Breast epithelium (tissue), 3 donors: Measurements from ENCODE around the gene CTTNBP2.

ENCODE experiments used
- POLR2AphosphoS5 ChIP-seq, 3 donors: sonication (generic); formaldehyde crosslinking; IDR thresholded peaks; one replicate each; pipeline ENCODE4 v1.6.1; 2017; ENCODE audit warnings: antibody characterized with exemption in 3 of 3
- TF ChIP-seq, protein P1 (sequence below), 3 donors: fragments of 450-650 bp; IDR thresholded peaks; one replicate each; pipeline ENCODE4 v1.5.1; 2016 to 2017; ENCODE audit warnings: antibody characterized with exemption in 3 of 3, mild to moderate bottlenecking in 3 of 3, moderate library complexity in 3 of 3

- TF ChIP-seq, protein P1, sequence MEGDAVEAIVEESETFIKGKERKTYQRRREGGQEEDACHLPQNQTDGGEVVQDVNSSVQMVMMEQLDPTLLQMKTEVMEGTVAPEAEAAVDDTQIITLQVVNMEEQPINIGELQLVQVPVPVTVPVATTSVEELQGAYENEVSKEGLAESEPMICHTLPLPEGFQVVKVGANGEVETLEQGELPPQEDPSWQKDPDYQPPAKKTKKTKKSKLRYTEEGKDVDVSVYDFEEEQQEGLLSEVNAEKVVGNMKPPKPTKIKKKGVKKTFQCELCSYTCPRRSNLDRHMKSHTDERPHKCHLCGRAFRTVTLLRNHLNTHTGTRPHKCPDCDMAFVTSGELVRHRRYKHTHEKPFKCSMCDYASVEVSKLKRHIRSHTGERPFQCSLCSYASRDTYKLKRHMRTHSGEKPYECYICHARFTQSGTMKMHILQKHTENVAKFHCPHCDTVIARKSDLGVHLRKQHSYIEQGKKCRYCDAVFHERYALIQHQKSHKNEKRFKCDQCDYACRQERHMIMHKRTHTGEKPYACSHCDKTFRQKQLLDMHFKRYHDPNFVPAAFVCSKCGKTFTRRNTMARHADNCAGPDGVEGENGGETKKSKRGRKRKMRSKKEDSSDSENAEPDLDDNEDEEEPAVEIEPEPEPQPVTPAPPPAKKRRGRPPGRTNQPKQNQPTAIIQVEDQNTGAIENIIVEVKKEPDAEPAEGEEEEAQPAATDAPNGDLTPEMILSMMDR (IDR thresholded peaks at IDR 0.05), result no peak
- no peak for TF ChIP-seq POLR2AphosphoS5 (IDR thresholded peaks at IDR 0.05)
Observed at GRCh38 chr7:117818232-117818631, 55.0 kb downstream of the CTTNBP2 start.
